GM12875 (cell line): ENCODE measurements around the gene CRACR2A.

ENCODE experiments used
- H3K4me3 ChIP-seq: one replicate; pipeline ENCODE4 v1.5.1; 2011; ENCODE audit warnings: low read depth, low read length, control low read depth
- CTCF ChIP-seq: IDR thresholded peaks from 2 replicates; pipeline ENCODE4 v1.5.1; 2011; ENCODE audit warnings: low read depth, mild to moderate bottlenecking, control low read depth, inconsistent platforms, low read length, moderate library complexity, borderline replicate concordance; ENCODE audit not compliant: insufficient read depth

CRACR2A gene

DNA sequence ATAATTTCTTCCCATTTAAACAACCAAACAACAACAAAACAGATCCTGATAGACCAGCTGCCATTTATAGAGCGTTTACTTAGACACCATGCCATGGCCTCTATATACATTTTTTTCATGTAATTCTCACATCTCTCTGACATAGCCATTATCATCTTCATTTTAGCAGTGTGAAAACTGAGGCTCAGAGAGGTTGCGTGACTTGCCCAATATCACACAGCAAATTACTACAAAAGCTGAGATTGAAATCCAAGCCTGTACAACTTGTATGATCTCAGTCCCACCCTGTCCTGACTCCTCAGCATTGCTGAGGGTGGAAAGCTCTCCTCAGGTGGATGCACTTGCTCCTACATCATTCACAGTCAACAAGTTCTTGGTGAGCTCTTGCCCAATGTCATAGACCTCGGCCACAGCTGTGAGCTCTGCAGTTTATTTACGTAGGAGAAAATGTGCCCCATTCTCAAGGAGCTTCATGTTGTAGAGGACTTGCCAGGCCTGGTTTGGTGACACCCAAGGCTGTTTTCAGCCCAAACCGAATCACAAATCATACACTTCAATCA, 55.5 kb downstream of the CRACR2A start:
- TF ChIP-seq CTCF = no peak
- H3K4me3 ChIP-seq = no peak overlapping the region

DNA sequence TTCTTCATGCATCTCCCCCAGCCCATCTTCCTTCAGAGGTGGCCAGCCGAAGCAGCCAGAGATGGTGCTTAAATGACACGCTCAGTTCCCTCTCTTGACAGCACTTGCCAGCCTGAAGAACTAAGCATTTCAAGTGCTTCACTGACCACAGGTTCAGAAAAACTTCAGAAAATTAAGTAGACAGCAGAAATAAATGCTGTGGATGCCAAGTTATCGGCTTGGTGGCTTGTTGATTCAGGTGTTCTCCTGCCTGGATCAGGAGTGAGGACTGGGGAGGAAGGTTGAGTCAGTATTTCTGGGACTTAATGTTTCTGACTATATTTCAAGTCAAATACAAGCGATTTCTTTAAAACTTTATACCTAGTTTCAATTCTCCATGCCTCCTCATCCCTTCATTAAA, 58.2 kb downstream of the CRACR2A start:
- H3K4me3 ChIP-seq = no peak overlapping the region
- no peak for TF ChIP-seq CTCF

GRCh38 chr12:3692616-3693365, 60.1 kb downstream of the CRACR2A start:
- TF ChIP-seq CTCF = no peak
- H3K4me3 ChIP-seq = no peak overlapping the region

DNA sequence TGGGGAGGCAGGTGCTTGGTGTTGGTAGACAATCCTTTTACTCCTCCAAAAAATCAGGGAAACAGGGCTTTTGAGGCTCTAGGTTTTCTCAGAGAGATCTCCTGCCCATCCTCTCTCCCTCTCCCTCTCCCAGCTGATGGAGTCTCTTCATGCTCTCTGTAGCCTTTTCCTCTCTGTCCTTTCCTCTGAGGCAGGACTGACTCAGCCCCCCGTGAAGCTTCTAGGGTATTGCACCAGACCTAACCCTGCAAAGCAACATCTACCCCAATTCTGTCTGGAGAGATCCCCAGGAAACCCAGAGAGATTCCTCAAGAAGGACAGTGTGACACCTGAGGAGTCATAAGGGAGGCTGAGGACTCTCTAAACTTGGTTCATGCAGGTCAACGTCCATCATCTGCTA, 66.4 kb downstream of the CRACR2A start:
- TF ChIP-seq CTCF = no peak
- H3K4me3 ChIP-seq = no peak overlapping the region

- no peak for TF ChIP-seq CTCF
Measured at GRCh38 chr12:3685830-3686229, 67.1 kb downstream of the CRACR2A start.

GRCh38 chr12:3684449-3685051, 68.4 kb downstream of the CRACR2A start:
- H3K4me3 ChIP-seq = no peak overlapping the region
- TF ChIP-seq CTCF = no peak

More at GRCh38 chr12:3685830-3686229, 67.1 kb downstream of the CRACR2A start:
- no peak overlapping the region for H3K4me3 ChIP-seq

DNA sequence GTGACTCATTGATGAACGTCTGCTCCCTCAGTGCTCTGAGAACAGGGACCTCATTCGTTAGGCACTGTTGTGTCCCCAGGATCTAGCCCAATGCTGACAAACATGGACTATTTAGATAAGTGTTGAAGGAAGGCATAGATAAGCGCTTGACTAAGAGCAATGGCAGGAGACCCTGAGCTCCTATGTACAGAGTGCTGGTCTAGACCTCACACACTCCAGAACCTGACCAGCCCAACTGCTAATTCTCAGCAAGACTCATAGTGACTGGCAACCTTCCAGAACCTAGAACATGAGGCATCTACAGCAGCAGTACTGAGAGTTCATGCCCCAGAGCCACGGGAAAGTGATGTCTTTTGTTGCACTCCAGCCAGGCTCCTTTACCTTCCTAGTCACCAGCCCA, 69.2 kb downstream of the CRACR2A start:
- TF ChIP-seq CTCF = no peak

More for the DNA sequence above, 69.2 kb downstream of the CRACR2A start:
- no peak overlapping the region for H3K4me3 ChIP-seq
